ENCODE measurements around the gene FAM219A.

The FAM219A gene

DNA sequence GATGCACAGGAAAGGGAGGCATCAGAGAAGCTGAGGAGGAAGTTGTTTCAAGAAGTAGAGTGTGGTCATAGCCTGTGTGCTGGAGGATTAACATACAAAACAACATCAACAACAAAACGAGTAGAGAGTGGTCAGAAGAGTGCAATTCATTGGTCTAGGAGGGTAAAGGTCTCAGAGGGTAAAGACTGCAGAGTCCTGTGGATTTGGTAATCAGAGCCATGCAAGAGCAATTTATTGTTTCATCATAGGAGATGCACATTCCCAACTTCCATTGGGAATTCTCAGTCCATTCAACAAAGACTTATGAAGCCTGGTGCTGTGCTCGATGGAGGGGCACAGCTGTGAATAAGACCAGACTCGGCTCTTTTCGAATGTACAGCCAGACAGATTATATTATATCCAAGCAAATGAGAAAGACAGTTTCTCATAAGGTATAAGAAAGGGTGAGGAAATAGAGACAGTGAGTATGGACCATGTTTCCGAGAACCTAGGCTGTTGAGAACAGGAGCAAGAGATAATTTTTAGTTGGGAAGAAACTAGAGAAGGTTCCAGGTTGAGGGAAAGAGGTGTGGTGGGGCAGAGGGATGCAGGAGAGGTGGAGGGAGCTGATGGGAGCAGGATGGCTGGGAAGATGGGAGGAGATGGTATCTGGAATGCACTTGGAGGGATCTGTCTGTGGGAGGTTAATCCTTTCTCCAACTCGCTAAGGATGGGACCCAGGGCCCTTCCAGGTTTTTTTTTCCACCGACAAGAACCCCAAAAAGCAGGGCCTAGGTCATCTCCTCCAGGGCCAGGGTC is 73.8 kb downstream of the FAM219A start:
- TF ChIP-seq GATA2 (IDR thresholded peaks at IDR 0.05; ENCODE audit: low read depth, low read length) (no peak), GATA3 (IDR thresholded peaks at IDR 0.05; ENCODE audit: low read depth, low read length) (no peak)

DNA sequence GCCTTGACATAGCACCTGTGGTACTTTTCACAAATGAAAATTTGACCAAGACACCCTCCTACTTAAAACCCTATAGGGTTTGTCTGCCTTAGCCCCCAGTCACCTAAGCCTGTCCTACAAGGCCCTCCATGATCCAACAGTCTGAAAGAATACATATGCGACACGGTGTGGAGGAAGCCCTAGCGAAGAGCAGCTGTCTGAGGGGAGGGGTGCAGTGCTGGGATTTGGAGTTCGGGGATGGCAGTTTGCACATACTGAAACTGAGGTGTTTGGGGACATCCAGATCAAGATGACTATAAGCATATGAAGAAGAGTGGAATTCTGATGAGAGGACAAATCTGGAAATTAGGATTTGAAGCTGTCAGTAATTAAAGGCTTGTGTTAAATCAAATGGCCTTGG is 74.5 kb downstream of the FAM219A start:
- TF ChIP-seq GATA2 (IDR thresholded peaks at IDR 0.05; ENCODE audit: low read depth, low read length) = no peak
- no peak for TF ChIP-seq GATA3 (IDR thresholded peaks at IDR 0.05; ENCODE audit: low read depth, low read length)

DNA sequence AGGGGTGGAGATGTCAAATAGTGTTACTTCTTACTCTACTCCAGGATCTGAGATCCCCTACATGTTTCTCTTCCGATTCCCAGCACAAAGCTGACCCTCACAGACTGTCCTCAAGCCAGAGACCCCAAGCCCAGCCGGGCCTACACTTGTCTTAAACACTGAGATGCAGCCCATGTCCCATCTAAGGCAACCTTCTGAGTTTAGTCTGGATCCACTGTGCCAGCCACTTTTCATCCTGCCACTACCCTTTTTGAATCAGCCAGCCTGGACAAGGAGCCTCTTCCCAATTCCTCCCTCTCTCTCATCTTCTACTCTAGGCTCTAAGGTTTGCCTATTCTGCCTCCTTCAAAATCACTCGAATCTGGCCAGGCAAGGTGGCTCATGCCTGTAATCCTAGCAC is 75.5 kb downstream of the FAM219A start:
- TF ChIP-seq GATA3 (IDR thresholded peaks at IDR 0.05; ENCODE audit: low read depth, low read length) = no peak
- TF ChIP-seq GATA2 (IDR thresholded peaks at IDR 0.05; ENCODE audit: low read depth, low read length) = no peak

DNA sequence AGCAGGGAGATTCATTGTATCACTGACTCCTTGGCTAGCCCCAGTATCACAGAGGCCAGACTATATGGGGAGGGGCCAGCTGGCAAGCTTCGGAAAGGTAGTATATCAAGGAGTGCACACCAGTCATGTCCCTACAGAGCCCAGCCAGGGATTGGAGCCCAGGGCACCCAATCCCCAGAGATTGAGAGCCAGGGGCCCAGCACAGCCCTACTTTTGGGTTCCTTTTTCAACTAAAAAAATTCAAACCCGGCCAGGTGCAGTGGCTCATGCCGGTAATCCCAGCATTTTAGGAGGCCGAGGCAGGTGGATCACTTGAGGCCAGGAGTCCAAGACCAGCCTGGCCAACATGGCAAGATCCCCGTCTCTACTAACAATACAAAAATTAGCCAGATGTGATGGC is 76.3 kb downstream of the FAM219A start:
- TF ChIP-seq GATA2 (IDR thresholded peaks at IDR 0.05; ENCODE audit: low read depth, low read length) = no peak
- no peak for TF ChIP-seq GATA3 (IDR thresholded peaks at IDR 0.05; ENCODE audit: low read depth, low read length)

DNA sequence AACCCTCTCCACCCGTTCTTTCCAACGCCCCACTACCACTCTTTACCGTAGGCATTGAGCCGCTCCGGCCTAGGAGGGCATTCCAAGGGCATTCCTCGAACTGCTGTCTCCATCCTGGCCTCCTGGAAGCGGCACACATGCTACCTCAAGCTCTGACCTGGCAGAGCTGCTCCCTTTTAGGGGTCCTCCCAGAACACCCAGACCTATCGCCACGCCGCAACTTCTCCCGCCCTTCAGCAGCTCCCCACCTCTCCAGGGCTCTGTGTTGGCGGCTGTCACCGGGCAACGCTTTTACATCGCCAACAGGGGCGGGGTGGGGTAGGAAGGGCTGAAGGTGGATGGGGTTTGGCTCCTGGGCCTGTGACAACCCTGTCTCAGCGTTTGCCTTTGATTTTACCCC is 77.0 kb downstream of the FAM219A start:
- TF ChIP-seq GATA3 (IDR thresholded peaks at IDR 0.05; ENCODE audit: low read depth, low read length) (no peak), GATA2 (IDR thresholded peaks at IDR 0.05; ENCODE audit: low read depth, low read length) (no peak)

DNA sequence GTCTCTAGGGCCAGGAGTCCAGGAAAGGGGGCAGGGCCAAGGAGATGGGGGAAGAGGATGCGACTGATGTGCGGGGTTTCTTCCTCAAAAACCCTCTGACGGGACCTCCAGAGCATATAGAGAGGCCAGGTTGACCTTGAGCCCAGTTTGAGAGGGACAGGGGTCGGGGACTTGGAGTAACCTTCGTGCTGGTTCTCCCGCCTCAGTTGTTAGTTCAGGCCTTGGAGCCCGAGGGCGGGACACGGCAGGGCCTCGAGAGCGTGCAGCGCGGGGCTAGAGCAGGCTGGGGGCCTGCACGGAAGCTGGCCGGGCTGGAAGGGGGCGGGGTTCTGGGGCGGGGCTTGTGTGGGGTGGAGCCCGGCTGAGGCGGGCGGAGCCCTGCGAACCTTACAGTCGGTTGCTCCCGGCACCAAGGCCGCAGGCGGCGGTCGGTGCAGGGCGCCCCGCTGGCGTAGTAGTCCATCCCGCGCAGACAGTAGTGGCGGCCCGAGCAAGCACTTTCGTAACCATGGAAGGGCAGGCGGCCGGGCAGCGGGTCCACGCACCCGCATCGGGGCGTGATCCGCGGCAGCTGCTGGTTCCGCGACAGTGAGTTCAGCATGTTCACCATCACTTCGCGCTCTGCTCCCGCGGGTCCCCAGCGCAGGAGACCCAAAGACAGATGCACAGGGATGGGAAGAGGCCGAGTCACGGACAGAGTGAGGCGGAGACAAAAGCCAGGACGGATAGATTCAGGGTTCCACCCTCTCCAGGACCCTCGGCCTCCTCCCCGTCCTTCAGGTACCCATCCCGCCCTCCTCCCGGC is 77.7 kb downstream of the FAM219A start:
- no peak for TF ChIP-seq GATA2 (IDR thresholded peaks at IDR 0.05; ENCODE audit: low read depth, low read length)
- no peak for TF ChIP-seq GATA3 (IDR thresholded peaks at IDR 0.05; ENCODE audit: low read depth, low read length)

DNA sequence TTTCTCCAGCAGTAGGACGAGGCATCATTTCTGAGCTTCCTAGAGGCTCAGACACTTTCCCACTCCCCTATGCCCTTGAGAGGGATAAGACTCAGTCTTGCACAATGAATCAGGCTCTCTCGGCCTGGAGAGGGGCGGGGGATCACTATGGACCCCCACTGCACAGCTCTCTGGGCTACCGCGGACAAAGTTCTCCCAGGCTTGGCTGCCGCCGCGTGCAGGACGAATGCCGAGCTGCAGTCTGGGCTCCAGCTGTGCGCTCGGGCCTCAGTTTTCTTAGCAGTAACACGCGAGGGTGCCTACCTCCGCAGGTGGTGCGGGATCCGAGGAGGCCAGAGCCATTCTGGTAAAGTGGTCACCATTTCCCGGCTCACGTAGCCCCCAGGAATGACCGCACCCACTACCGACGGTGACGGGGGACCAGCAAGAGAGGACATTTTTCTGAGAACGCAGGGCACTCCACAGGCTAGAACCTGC is 78.3 kb downstream of the FAM219A start:
- TF ChIP-seq GATA2 (IDR thresholded peaks at IDR 0.05; ENCODE audit: low read depth, low read length) (no peak), GATA3 (IDR thresholded peaks at IDR 0.05; ENCODE audit: low read depth, low read length) (no peak)

DNA sequence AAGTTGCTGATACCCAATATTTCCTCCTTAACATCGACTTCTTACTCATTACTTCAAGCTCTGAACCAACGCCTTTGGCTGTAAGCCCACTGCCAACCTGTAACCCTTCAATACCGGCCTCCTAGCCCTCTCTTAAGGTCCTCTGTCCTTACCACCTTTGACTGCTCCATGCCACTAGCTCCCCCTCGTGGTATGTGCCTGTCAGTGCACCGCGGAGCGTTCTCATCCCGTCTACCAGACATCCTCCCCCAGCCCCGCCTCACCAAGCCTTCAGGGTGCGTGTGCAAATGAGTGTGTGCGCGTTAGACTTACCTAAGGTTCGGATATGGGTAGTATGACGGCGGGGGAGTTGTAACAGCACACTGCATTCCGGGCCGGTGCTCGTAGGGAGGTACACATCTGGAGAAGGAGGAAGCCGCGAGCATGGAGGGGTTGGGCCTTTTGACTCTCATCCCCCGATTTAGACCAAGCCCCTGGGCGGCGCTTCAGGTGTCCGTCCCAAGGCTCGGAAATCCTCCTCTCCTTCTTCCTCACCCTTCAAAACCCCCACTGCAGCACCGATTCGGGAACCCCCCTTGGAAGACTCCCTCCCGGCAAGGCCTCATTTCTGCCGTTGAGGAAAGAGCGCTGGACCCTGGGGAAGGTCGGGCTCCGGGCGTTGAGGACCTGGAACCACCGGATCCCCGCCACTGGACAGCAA is 78.9 kb downstream of the FAM219A start:
- TF ChIP-seq GATA2 (IDR thresholded peaks at IDR 0.05; ENCODE audit: low read depth, low read length) (no peak), GATA3 (IDR thresholded peaks at IDR 0.05; ENCODE audit: low read depth, low read length) (no peak)

DNA sequence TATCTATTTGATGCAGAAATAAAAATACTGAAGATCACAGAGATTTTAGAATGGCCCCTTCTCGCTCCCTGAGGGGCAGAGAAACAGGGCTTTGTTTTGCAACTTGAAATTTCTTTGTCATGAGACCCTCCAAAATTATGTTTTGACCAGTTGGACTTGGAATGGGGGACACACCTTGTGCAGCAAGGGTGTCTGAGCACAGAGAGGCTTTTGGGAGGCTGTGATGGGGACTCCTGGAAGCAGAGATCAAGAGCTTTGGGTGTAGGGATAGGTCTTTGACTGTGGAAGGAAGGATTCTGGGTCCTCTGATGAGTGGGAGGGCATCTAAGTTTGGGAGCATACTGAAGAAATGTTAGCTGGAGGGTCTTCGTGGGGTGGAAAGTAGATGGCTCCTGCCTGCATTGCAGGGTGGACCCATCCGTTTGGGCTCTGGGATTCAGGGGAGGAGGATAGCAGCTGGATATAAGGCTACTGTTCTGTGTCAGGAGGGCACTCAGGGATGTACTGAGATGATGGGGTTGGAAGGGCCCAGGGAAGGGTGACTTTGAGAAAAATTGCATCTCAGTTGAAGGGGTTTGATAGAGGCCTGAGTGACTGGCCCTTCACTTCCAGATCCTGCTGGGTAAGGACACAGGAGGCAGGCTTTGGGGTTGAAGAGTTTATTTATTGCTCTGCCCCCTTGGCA is 79.9 kb downstream of the FAM219A start:
- TF ChIP-seq GATA3 (IDR thresholded peaks at IDR 0.05; ENCODE audit: low read depth, low read length) = no peak

DNA sequence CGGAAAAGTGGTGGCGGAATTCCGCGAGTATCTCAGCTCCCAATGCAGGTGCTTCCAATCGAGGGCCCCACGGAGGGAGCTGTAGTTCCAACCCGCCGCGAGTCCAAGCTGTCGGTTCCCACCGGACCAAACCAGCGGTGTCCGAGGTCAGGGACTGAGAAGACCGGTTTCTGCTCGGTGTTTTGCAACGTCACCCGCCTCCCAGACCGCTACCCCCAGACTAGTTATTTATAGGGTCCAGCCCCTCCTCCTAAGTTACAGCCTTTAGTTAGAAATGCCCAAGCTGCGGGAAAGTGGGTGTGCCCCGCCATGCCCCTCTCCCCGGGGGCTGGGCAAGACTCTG is 81.0 kb downstream of the FAM219A start:
- no peak for TF ChIP-seq GATA3 (IDR thresholded peaks at IDR 0.05; ENCODE audit: low read depth, low read length)

DNA sequence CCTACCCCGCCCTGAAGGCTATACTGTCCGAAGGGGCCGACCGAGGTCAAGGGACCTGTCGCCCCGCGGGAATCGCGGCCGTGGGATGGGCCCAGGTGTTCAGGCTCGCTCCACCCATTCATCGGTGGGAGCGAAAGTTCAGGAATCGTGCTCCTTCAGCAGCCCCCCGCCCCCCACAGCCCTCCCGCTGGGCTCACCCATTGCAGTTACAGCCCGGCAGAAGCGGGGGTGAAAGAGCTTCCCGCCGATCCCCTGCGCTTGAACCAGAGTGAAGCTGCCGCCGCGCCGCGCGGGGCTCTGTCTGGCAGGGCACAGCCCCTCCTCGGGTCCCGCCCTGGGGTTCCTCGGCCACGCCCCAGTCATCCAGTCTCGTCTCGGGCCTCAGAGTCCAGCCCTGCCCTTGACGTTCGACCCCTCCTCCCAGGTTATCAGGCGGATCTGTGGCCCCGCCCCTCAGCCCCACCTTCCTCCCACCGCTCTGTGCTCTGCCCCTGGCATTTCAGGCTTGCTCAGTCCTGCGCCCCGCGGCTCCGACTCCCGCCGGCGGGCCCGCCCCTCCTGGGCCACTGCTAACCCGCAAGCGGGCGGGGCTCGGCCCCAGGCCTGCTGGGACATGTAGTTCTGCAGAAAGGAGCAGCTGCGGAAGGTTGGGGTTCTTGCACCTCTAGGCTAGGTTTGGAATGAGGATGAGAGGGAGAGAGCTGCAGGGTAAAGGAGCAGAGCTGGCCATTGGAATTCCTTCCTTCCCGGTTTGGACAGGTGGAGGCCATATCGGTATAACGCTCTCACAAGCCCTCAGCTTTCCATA is 81.6 kb downstream of the FAM219A start, which contains the start of gene MYORG:
MYORG (minus strand) TSS at position 303 of the 808 bp plus-strand sequence. CDS start 3,955 bp downstream, outside the sequence.
- TF ChIP-seq GATA3 (IDR thresholded peaks at IDR 0.05; ENCODE audit: low read depth, low read length) = no peak
- peak; percentile 96 for TF ChIP-seq GATA2 (IDR thresholded peaks at IDR 0.05; ENCODE audit: low read depth, low read length)

DNA sequence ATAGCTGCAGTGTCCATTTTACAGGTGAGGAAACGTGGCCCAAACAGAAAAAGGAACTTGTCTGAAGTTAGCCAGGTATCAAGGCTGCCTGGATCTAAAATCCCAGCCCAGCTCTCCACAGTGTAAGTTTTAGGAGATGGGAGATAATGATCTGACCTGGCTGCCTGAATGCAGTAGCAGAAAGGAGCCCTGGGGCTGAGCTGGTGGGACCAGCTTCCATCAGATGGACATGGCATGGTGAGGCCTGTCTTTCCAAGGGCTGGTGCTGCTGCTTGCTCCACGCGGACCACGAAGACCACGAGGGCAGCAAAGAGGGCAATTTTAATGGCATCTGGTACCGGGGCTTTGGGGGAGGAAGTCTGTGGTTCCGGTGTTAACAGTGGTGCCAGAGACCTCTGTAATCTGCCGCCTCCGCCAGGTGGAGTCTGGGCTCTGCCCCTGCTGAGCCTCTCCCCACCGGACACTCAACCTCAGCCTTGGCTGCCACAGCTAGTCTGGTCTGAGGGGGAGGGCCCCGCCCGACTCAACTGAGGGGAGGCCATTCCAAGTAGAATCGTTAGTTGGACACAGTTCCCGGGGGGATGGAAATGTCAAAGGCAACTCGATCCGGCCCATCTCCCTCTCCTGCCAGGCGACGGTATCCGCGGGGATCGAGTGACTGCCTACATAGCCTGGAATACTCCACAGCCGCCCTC is 82.3 kb downstream of the FAM219A start:
- TF ChIP-seq GATA2 (IDR thresholded peaks at IDR 0.05; ENCODE audit: low read depth, low read length) (peak; percentile 83), GATA3 (IDR thresholded peaks at IDR 0.05; ENCODE audit: low read depth, low read length) (no peak)

All from SH-SY5Y (cell line).